HAP-1 (cell line): ENCODE data around the gene HDAC4.

ENCODE experiments used
- DNase-seq, 2 experiments: peaks; one replicate each; pipeline ENCODE4 v3.0.0-alpha.2; 2016 to 2020; ENCODE audit warnings: low spot score in 2 of 2
- H3K27me3 ChIP-seq: fragments of 250-450 bp; sonication (Bioruptor Pico); 2 replicates; pipeline ENCODE4 v1.5.1; 2020; ENCODE audit warnings: low read depth, mild to moderate bottlenecking, moderate library complexity
- H3K36me3 ChIP-seq: fragments of 250-450 bp; sonication (Bioruptor Pico); replicated peaks from 2 replicates; pipeline ENCODE4 v1.5.1; 2020; ENCODE audit warnings: mild to moderate bottlenecking
- H3K4me1 ChIP-seq: fragments of 250-450 bp; sonication (Bioruptor Pico); 2 replicates; pipeline ENCODE4 v1.5.1; 2020; ENCODE audit warnings: mild to moderate bottlenecking
- H3K4me3 ChIP-seq: fragments of 250-450 bp; sonication (Bioruptor Pico); 2 replicates; pipeline ENCODE4 v1.5.1; 2020; ENCODE audit warnings: mild to moderate bottlenecking, moderate library complexity
- H3K9me3 ChIP-seq: fragments of 250-450 bp; sonication (Bioruptor Pico); 2 replicates; pipeline ENCODE4 v1.5.1; 2020; ENCODE audit warnings: mild to moderate bottlenecking, moderate library complexity
- in situ Hi-C: fragments of 300-500 bp; cut with MboI; formaldehyde crosslinking; loops from 3 replicates; pipeline ENCODE4 v1.14.3; 2020; ENCODE audit warnings: low sequenced_read_pairs, inconsistent platforms, mixed read lengths

HDAC4 gene

DNA sequence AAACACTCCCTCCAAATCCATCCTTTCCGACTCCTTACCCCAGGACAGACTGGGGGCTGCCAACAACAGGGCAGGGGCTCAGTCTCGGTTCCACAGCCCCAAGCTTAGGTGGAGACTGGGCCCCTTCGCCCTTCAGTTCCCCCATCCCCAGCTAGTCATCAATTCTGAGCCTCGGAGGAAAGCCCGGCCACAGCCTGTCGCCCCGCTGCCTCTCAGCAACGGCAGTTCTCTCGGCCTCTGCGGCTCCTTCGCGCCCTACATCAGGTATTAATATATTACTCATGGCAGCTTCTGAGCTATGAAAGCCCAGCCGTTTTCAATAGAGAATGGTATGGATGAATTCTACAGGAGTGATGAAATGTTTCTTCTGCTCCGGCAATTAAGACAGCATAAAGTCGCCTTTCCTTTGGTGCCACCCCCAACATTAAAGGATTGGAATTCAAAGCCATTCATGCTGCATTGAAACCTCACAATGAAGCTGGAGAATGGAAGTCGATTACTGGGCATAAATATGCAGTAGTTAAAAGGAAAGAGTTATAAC is 2.8 kb downstream of the HDAC4 start:
- in situ Hi-C loops = no loop called here
- Histone ChIP-seq H3K36me3 (no peaks in the 10 kb centered on the region), H3K4me3 (no peak overlapping the region), H3K9me3 (no peaks in the 10 kb centered on the region), H3K27me3 (no peaks in the 10 kb centered on the region), H3K4me1 (peaks cover 34% of the 10 kb centered on the region)
- peak; percentile 64 to 90 for DNase-seq

DNA sequence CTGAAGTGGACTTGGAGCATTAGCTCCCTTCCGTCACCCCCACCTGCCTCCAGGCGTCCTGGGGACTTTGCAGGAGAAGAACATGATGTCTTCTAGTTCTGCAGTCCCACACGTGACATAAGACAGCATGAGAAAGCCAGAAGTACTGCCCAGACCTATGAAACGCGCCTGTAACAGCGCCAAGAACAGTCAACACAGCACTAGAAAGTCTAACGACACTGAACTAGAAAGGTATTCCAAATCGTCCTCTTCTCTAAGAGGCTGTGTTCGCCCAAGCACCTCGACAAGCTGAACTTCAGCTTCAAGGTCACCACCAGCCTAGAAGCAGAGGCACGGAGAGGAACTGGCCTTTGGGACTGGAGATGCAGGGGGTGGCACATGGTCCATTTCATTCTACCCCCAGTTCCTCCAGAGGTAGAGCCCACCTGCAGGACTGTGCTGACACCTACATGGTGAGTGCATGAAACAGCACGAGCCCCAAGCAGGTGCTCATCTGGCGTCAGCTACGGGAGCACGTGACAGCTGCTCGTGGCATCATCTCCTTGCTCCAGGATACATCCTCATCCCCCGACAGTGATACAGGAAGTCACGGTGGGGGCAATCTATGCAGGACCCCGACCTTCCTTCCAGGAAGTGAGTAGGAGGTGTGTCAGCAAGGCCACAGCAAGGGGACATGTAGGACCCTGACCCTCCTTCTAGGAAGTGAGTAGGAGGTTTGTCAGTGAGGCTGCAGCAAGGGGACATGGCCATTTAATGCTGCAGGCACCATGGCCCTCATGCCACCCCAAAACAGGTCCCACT is 3.7 kb downstream of the HDAC4 start:
- Histone ChIP-seq H3K9me3 (no peaks in the 10 kb centered on the region), H3K27me3 (no peaks in the 10 kb centered on the region), H3K4me1 (peaks cover 31% of the 10 kb centered on the region), H3K36me3 (no peaks in the 10 kb centered on the region), H3K4me3 (no peak overlapping the region)
- DNase-seq = peak in 1 of 2 experiments; percentile 6
- in situ Hi-C loops = no loop called here

DNA sequence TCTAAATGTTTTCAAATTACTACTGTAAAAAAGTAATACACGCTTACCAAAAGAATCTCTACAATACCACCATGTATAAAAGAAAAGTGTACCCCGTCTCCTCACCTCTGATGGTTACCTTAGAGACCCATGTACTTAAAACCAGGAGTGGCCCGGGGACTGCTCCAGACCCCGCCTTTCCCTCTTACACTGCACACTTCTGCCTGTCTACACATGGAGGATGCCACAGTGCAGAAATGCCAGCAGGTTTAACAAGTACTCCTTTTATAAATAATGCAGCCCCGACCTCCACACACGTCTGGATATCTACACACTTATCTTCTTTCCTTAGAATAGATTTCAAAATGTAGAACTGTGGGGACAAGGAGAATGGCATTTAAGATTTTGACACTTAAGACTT is 5.3 kb downstream of the HDAC4 start:
- Histone ChIP-seq H3K36me3 (no peaks in the 10 kb centered on the region), H3K9me3 (no peaks in the 10 kb centered on the region), H3K4me3 (no peak overlapping the region), H3K4me1 (peaks cover 26% of the 10 kb centered on the region), H3K27me3 (no peaks in the 10 kb centered on the region)
- peak in 1 of 2 experiments; percentile 4 for DNase-seq
- in situ Hi-C loops = no loop called here

DNA sequence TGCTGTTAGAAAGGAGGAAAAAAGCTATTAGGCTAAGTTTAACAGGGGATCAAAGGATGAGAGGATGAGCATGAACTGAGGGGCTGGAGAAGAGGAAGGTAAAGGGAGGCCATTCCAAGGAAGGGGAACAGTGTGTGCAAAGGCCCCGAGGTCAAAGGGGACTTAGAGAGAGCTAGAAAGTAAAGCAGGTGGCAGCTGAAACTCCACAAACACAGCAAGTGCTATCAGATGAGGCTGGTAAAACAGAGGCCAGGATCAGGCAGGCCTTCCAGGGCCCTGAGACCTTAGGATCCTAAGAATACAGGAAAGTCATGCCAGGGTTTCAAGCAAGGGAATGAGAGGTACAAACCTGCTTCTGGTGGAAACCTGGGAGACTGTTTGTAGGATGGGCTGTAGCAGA is 5.8 kb downstream of the HDAC4 start:
- Histone ChIP-seq H3K4me1 (peaks cover 26% of the 10 kb centered on the region), H3K27me3 (no peaks in the 10 kb centered on the region), H3K4me3 (no peak overlapping the region), H3K36me3 (no peaks in the 10 kb centered on the region), H3K9me3 (no peaks in the 10 kb centered on the region)
- no peak for DNase-seq
- in situ Hi-C loops = no loop called here

DNA sequence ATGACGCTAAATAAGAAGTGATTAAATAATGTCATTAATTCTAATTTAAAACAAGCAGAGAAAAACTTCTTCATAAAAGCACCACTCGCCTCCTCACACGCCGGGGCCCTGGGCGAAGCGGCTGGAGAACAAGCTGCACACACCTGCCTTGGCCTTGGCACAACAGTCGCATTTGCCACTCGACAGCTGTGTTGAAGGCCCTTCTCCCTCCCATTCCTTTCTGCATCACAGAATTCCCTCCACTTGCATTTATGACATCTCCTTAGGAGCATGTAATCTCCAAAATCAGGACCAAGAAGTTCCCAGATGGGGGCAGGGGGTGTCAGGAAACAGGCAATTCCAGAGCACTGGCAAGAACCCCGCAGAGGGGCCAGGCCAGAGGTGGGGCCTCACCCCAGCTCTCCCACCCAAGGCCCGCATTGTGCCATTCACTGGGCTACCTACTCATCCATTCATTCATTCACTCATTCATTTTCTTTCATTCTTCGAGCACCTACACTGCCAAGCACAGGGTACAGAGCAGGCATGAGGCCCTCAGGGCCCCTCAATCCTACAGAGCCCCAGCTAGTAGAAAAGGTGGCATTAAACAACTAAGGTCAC is 6.4 kb downstream of the HDAC4 start:
- Histone ChIP-seq H3K36me3 (no peaks in the 10 kb centered on the region), H3K4me1 (peaks cover 26% of the 10 kb centered on the region), H3K27me3 (no peaks in the 10 kb centered on the region), H3K9me3 (no peaks in the 10 kb centered on the region), H3K4me3 (no peak overlapping the region)
- in situ Hi-C loops = no loop called here
- DNase-seq = peak in 1 of 2 experiments; percentile 5

DNA sequence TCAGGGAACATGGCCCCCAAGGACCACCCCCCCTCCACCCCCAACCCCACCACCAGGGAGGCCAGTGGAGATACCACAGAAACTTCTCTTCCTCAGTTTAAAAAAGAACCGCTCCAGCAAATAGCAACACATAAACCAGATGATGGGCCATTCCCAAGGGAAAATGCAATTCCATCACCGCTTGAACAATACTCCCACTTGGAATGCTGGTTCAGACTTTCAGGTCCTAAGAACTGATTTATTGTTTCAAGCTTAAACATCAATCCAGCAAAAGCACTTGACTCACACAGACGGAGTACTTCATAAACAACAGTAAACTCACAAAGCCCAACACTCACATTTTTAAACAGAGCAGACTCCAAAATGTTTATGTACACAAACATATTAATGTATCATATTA is 6.9 kb downstream of the HDAC4 start:
- H3K27me3 ChIP-seq = no peaks in the 10 kb centered on the region
- DNase-seq = peak in 1 of 2 experiments; percentile 7
- in situ Hi-C loops = no loop called here

DNA sequence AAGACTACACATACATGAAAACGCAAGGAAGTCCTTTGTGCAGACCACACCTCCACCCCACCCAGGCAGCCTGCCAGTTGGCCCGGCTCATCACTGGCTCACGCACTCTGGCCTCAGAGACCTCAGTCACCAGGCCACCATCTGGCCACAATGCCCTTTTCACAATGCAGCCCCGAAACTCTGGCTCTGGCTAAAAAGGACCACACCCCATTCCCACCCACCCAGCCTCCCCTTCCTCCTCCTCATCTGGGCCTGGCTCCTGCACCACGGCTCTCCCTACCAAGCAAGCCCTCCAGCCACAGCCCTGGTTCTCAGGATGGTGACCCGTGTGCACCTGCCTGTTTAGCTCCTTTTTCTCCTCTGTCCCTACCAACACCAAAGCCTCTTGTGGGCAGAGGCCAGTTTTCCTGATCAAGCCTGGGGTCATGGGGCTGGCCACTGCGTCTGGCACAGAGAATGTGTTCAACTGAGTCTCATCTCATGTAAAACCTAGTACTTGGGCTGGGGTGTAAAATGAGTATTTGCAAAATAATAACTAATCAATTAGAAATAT is 7.4 kb downstream of the HDAC4 start:
- Histone ChIP-seq H3K9me3 (no peaks in the 10 kb centered on the region), H3K27me3 (no peaks in the 10 kb centered on the region), H3K4me3 (no peak overlapping the region), H3K36me3 (no peaks in the 10 kb centered on the region), H3K4me1 (peaks cover 19% of the 10 kb centered on the region)
- DNase-seq = peak in 1 of 2 experiments; percentile 7
- in situ Hi-C loops = no loop called here

More for the DNA sequence above, 6.9 kb downstream of the HDAC4 start:
- no peak overlapping the region for H3K4me3 ChIP-seq
- peaks cover 24% of the 10 kb centered on the region for H3K4me1 ChIP-seq
- H3K9me3 ChIP-seq = no peaks in the 10 kb centered on the region
- H3K36me3 ChIP-seq = no peaks in the 10 kb centered on the region

DNA sequence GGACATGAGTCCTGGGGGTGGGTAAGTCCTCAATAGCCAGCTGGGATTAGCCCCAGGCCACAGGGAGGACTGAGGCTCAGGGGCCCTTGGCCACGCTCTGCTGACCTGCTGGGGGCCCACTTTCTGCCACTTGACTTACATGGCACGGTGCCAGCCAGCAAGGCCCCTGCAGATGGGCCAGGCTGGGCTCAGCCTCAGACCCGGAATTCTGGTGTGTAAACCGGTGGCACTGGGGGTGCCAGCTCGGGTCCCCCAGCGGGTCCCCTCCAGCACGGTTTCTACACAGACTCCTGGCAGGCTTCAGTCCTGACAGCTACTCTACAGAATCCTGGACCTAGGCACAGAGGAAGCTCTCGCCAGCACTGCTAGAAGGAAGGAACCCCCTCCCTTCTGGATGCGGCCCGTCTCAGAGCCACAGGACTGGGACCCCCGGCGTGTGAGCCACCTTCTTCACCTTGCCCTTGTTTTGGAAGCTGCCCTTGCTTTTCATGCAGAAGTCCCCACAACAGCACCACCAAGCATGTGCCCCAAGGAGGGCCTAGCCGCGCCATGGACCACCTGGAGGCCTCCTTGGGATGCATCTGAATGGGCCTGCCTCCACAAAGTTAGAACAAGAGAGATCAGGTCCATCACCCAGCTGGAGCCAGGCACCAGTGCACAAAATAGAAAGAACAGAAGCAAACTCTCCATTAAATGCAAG is 8.0 kb downstream of the HDAC4 start:
- H3K36me3 ChIP-seq = no peaks in the 10 kb centered on the region
- peaks cover 15% of the 10 kb centered on the region for H3K4me1 ChIP-seq
- DNase-seq = peak in 1 of 2 experiments; percentile 6
- in situ Hi-C loops = no loop called here
- no peak overlapping the region for H3K4me3 ChIP-seq
- H3K27me3 ChIP-seq = no peaks in the 10 kb centered on the region
- H3K9me3 ChIP-seq = no peaks in the 10 kb centered on the region

DNA sequence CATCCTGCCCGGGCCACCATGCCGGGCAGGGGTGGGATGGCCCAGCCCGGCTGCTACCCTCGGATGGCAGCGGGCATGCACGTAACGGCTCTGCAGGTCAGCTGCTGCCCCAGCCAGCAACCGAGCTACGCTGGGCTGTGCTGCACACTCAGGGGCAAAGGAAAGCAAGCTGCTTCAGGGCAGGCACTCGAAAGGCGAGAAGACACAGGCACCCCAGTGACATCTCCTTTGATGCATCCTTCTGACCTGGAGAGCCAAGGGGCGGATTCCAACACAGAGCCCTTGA is 8.8 kb downstream of the HDAC4 start:
- H3K36me3 ChIP-seq = no peaks in the 10 kb centered on the region
- no peak for DNase-seq
- in situ Hi-C loops = no loop called here
- no peak overlapping the region for H3K4me3 ChIP-seq
- H3K4me1 ChIP-seq = peaks cover 8% of the 10 kb centered on the region; the same call in 1 of the 2 replicates
- H3K9me3 ChIP-seq = no peaks in the 10 kb centered on the region
- H3K27me3 ChIP-seq = no peaks in the 10 kb centered on the region

DNA sequence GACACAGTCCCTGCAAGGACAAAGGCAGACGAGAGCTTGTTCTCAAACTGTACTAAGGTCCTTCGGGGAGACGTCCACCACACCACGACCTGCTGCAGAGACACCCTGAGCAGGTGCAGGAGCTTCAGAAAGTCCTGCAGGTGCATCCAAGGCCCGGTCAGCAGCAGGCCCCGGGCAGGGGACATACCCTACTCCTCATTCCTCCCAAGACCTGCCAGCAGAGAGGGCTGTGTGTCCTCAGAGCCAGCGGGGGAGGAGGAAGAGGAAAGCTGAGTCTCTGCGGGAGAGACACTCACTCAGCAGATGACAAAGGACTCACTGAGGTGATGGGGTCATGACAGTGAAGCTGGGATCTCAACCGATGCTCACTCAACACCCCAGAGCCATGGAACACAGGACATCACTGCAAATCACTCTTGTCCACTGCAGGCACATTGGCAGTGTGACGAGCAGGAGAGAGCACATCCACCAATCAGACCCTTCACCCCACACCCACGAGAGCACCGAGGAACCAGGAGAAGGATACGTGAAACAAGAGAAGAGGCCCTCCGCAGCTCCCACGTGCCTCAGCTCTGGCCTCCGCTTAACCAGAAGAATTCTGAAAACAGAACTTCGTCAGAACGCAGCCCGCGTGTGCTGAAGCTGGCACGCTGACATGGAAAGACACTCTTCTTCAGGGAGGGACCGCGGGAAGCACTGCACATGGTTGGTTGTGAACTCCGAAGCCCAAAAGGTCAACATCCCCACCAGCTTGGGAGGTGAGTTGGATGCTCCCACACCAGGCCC is 9.3 kb downstream of the HDAC4 start:
- H3K4me3 ChIP-seq = no peak overlapping the region
- no peaks in the 10 kb centered on the region for H3K27me3 ChIP-seq
- H3K9me3 ChIP-seq = no peaks in the 10 kb centered on the region
- DNase-seq = no peak
- peaks cover 7% of the 10 kb centered on the region; the same call in 1 of the 2 replicates for H3K4me1 ChIP-seq
- in situ Hi-C loops = no loop called here
- H3K36me3 ChIP-seq = no peaks in the 10 kb centered on the region

DNA sequence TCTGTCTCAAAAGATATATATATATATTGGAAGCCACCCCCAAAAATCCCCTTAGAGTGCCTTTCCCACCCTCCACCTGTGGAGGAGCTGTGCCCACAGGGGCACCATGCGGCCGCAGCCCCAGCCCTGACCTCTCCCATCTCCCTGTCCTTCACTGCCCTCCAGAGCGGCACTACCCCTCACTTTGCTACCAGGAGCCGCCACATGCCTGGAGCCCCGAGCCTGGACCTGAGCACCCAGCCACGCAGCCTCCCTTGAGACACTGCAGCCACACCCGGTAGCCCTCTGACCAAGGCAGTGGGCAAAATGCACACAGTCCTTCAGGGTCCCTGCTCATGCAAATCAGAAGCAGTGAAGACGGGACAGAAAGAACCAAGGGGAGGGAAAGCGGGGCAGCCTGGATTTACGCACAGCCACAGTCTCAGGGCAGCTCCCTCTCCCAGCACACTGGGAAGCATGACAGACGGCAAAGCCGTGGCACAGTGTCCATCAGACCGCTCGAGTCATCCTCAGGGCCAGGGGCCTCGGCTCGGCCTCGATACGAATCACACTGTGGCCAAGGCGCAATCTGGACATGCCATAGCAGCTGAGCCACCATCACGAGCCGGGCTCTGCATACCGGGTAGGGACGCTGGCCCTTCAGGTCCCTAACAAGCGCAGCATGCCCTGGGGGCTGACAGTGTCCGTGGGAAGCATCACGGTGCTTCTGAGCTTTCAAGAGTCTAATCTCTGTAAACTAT is 10.1 kb downstream of the HDAC4 start:
- H3K4me3 ChIP-seq = no peak overlapping the region
- H3K27me3 ChIP-seq = no peaks in the 10 kb centered on the region
- in situ Hi-C loops = no loop called here
- H3K36me3 ChIP-seq = no peaks in the 10 kb centered on the region
- no peaks in the 10 kb centered on the region for H3K9me3 ChIP-seq
- H3K4me1 ChIP-seq = peaks cover 4% of the 10 kb centered on the region; the same call in 1 of the 2 replicates
- no peak for DNase-seq

DNA sequence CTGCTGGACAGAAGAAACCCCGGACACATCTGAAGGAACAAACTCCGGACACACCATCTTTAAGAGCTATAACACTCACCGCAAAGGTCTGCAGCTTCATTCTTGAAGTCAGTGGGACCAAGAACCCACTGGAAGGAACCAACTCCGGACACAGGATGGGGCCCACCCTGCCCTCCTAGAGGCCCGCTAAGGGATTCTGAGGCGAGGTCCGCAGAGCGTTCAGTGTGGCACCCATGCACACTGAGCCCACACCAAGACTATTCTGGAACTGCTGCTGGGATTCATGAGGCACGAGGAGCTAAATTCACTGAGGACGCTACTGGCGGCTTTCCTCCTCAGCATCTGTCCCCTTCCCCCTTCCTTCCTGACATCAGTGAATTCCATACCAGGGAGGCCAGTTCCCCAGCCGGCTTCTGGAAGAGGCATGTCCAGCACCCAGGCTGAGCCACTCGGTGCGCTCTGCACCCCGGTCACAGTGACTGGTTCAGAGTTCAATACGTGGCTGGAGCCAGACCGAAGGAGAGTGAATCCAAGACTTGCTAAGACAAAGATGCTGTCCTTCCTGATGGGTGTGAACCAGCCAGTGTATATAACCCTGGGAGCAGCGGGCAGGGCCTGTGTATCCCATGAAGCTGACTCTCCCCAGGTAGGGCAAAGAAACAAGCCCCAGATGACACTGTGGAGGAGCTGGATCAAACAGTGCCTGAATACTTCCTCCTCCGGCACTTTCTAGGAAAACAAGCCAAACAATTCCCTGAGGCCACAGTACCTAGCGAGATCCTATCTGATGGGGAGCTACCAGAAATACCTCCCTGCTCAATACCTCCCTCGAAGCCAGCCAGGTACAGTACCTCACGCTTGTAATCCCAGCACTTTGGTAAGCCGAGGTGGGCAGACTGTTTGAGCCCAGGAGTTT is 11.1 kb downstream of the HDAC4 start:
- Histone ChIP-seq H3K4me3 (no peak overlapping the region), H3K4me1 (peaks cover 4% of the 10 kb centered on the region; the same call in 1 of the 2 replicates), H3K36me3 (no peaks in the 10 kb centered on the region), H3K27me3 (no peaks in the 10 kb centered on the region), H3K9me3 (no peaks in the 10 kb centered on the region)
- no peak for DNase-seq
- in situ Hi-C loops = no loop called here
